ENCODE data around the gene USP47.

Gene USP47

GRCh38 chr11:11971906-11972547 is 130.3 kb downstream of the USP47 start:
- DNase-seq (ENCODE audit: insufficient read length, low spot score) (no peak), FAIRE-seq (no peak)
- no peak for TF ChIP-seq POU2F2 (IDR thresholded peaks at IDR 0.05; ENCODE audit: low read depth, low read length)
- no peak for TF ChIP-seq SPI1 (IDR thresholded peaks at IDR 0.05; ENCODE audit: low read depth, low read length)
- TF ChIP-seq POLR2AphosphoS5 (IDR thresholded peaks at IDR 0.05; ENCODE audit: low read depth, low read length), result no peak
- TF ChIP-seq PAX5 (IDR thresholded peaks at IDR 0.05; ENCODE audit: insufficient read depth, low read length, severe bottlenecking), result no peak
- no peak for TF ChIP-seq TAF1 (IDR thresholded peaks at IDR 0.05; ENCODE audit: low read depth, low read length)
- no peak for TF ChIP-seq POLR2A (IDR thresholded peaks at IDR 0.05; ENCODE audit: low read depth, low read length)

DNA sequence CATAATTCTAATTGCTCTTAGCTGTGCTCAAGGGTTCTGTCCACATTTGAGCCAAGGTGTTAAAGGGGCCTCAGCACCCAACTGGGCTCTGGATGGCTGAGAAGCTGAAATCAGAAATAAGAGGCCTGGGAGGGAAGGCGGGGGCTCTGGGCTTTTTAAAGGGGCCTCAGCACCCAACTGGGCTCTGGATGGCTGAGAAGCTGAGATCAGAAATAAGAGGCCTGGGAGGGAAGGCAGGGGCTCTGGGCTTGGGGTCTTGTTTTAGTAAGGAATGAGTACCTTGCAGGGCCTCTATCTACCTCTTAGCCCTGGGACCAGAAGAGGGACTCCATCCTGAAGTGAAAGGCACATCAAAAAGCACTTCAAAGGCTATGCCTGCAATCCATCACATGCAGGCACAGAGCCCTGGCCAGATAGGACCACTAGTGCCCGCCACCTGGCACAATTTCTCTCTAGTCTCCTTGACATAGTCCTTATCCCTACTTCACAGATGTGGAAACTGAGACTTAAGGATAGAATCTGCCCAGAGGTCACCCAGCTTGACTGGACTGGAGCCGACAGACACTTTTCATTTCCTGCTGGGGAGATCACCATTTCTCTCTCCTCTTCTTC is 131.1 kb downstream of the USP47 start:
- FAIRE-seq (no peak), DNase-seq (ENCODE audit: insufficient read length, low spot score) (no peak)
- no peak for TF ChIP-seq POLR2A (IDR thresholded peaks at IDR 0.05; ENCODE audit: low read depth, low read length)
- TF ChIP-seq POU2F2 (IDR thresholded peaks at IDR 0.05; ENCODE audit: low read depth, low read length), result no peak
- TF ChIP-seq PAX5 (IDR thresholded peaks at IDR 0.05; ENCODE audit: insufficient read depth, low read length, severe bottlenecking), result no peak
- TF ChIP-seq POLR2AphosphoS5 (IDR thresholded peaks at IDR 0.05; ENCODE audit: low read depth, low read length), result no peak

- TF ChIP-seq TAF1 (IDR thresholded peaks at IDR 0.05; ENCODE audit: low read depth, low read length), result no peak
- no peak for TF ChIP-seq POLR2AphosphoS5 (IDR thresholded peaks at IDR 0.05; ENCODE audit: low read depth, low read length)
- no peak for TF ChIP-seq POU2F2 (IDR thresholded peaks at IDR 0.05; ENCODE audit: low read depth, low read length)
- FAIRE-seq, result no peak
- no peak for DNase-seq (ENCODE audit: insufficient read length, low spot score)
These were observed 131.6 kb downstream of the USP47 start for GRCh38 chr11:11973361-11973800.

- TF ChIP-seq POLR2A (IDR thresholded peaks at IDR 0.05; ENCODE audit: low read depth, low read length) (no peak), POLR2AphosphoS5 (IDR thresholded peaks at IDR 0.05; ENCODE audit: low read depth, low read length) (no peak), PAX5 (IDR thresholded peaks at IDR 0.05; ENCODE audit: insufficient read depth, low read length, severe bottlenecking) (no peak), SPI1 (IDR thresholded peaks at IDR 0.05; ENCODE audit: low read depth, low read length) (no peak), TAF1 (IDR thresholded peaks at IDR 0.05; ENCODE audit: low read depth, low read length) (no peak), POU2F2 (IDR thresholded peaks at IDR 0.05; ENCODE audit: low read depth, low read length) (no peak)
- DNase-seq (ENCODE audit: insufficient read length, low spot score) (no peak), FAIRE-seq (no peak)
These were observed 132.1 kb downstream of the USP47 start for GRCh38 chr11:11973866-11974265.

GRCh38 chr11:11975201-11976092 is 133.7 kb downstream of the USP47 start:
- TF ChIP-seq POU2F2 (IDR thresholded peaks at IDR 0.05; ENCODE audit: low read depth, low read length), result no peak
- no peak for TF ChIP-seq POLR2AphosphoS5 (IDR thresholded peaks at IDR 0.05; ENCODE audit: low read depth, low read length)
- TF ChIP-seq SPI1 (IDR thresholded peaks at IDR 0.05; ENCODE audit: low read depth, low read length), result no peak
- TF ChIP-seq PAX5 (IDR thresholded peaks at IDR 0.05; ENCODE audit: insufficient read depth, low read length, severe bottlenecking), result no peak
- no peak for TF ChIP-seq POLR2A (IDR thresholded peaks at IDR 0.05; ENCODE audit: low read depth, low read length)
- TF ChIP-seq TAF1 (IDR thresholded peaks at IDR 0.05; ENCODE audit: low read depth, low read length), result no peak
- DNase-seq (ENCODE audit: insufficient read length, low spot score), result no peak
- FAIRE-seq, result no peak

DNA sequence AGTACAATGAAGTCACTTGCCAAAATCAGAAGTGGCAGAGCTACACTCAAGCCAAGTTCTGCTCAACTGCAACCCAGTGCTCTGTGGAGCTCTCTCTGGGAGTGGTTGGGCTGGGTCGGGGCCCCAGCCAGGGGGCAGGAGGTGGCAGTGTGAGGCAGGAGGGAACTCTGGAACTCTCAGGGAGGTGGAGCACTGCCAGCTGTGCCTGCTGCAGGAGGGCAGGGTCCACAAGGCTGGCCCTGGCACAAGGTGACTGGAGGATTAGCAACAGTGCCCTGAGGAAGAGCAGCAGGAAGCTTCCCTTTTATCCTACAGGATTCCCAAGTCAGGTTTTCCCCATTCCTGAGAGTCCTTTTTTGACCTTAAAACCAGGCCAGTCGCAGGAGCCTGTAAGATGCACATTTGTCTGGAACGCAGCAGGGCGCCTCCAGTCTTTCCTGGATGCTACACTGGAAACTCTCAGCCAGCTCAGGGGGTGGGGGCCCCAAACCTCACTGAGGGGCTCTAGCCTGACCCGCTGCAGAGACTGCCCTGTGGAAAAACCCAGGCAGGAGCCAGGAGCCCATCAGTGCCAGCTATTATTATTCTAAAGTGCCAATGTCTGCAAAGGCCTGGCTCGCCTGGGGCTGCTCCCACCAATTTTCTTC is 134.8 kb downstream of the USP47 start:
- DNase-seq (ENCODE audit: insufficient read length, low spot score), result no peak
- no peak for TF ChIP-seq POLR2A (IDR thresholded peaks at IDR 0.05; ENCODE audit: low read depth, low read length)
- no peak for TF ChIP-seq PAX5 (IDR thresholded peaks at IDR 0.05; ENCODE audit: insufficient read depth, low read length, severe bottlenecking)
- no peak for TF ChIP-seq POLR2AphosphoS5 (IDR thresholded peaks at IDR 0.05; ENCODE audit: low read depth, low read length)
- TF ChIP-seq POU2F2 (IDR thresholded peaks at IDR 0.05; ENCODE audit: low read depth, low read length), result no peak
- no peak for FAIRE-seq

DNA sequence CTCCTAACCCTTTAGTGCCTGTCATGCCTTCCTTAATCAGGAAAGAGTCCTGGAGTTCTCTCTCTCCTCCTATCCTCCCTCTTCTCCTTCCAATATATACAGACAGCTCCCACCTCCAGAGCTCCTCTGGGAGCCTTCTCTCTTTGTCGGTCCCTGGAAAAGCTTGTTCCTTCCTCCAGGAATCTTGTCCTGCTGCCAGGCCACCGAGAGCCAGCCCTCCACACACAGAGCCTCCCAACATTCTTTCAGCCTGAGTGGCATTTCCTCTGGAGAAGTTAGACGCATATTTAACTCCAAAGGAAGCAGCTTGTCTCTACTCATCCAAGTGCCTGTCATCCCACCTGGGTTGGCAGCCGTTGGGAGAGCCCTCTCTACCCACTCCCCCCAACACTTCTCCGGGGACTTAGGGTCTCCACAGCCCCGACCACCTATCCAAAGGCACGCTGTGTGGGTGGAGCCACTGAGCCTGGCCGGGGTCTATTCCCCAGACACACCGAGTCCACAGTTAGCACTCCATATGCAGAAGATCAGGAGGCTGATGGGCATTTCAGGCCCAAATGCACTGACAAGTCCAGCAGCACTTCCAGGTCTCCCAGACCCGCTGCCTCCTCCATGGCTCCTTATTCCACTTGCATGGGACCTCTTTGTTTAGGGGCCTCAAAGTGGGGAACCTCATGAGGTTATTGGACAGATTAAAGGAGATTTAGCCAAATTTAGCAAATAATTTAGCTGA is 135.6 kb downstream of the USP47 start:
- TF ChIP-seq TAF1 (IDR thresholded peaks at IDR 0.05; ENCODE audit: low read depth, low read length), result no peak
- TF ChIP-seq POLR2AphosphoS5 (IDR thresholded peaks at IDR 0.05; ENCODE audit: low read depth, low read length), result no peak
- TF ChIP-seq POU2F2 (IDR thresholded peaks at IDR 0.05; ENCODE audit: low read depth, low read length), result no peak
- no peak for TF ChIP-seq PAX5 (IDR thresholded peaks at IDR 0.05; ENCODE audit: insufficient read depth, low read length, severe bottlenecking)
- TF ChIP-seq SPI1 (IDR thresholded peaks at IDR 0.05; ENCODE audit: low read depth, low read length), result no peak
- TF ChIP-seq POLR2A (IDR thresholded peaks at IDR 0.05; ENCODE audit: low read depth, low read length), result no peak

GRCh38 chr11:11978098-11978637 is 136.4 kb downstream of the USP47 start:
- no peak for FAIRE-seq
- TF ChIP-seq PAX5 (IDR thresholded peaks at IDR 0.05; ENCODE audit: insufficient read depth, low read length, severe bottlenecking), result no peak
- no peak for TF ChIP-seq POLR2A (IDR thresholded peaks at IDR 0.05; ENCODE audit: low read depth, low read length)
- no peak for TF ChIP-seq POU2F2 (IDR thresholded peaks at IDR 0.05; ENCODE audit: low read depth, low read length)
- DNase-seq (ENCODE audit: insufficient read length, low spot score), result no peak

More for the DNA sequence above, 135.6 kb downstream of the USP47 start:
- no peak for FAIRE-seq
- DNase-seq (ENCODE audit: insufficient read length, low spot score), result no peak

Data from GM12891 (cell line).